Chondrocyte (in vitro differentiated cells): ENCODE data around the gene TMPRSS9. TPM values are rescaled to one million over a fixed set of nuclear protein-coding genes. Genes with fewer than 3 reads are reported as not detected.
"Not testable (repeated sequence)": the region's sequence is repeated elsewhere in the genome, so short reads cannot be mapped to it uniquely, and the experiment has no call there.

Source experiments
- DNase-seq: peaks from one replicate; pipeline ENCODE4 v3.0.0; 2021; ENCODE audit warnings: mixed read lengths, low spot score
- H3K27ac Mint-ChIP-seq: one replicate; pipeline ENCODE4 v1.8.0; 2021; ENCODE audit warnings: mild to moderate bottlenecking, moderate library complexity, mixed read lengths; ENCODE audit not compliant: unreplicated experiment
- H3K27me3 Mint-ChIP-seq: 2 replicates; pipeline ENCODE4 v1.8.0; 2021; ENCODE audit warnings: low read depth, mixed read lengths
- H3K36me3 Mint-ChIP-seq: 2 replicates; pipeline ENCODE4 v1.8.0; 2021; ENCODE audit warnings: low read depth, mixed read lengths
- H3K4me1 Mint-ChIP-seq: 2 replicates; pipeline ENCODE4 v1.8.0; 2021; ENCODE audit warnings: low read depth, mild to moderate bottlenecking, mixed read lengths
- H3K4me3 Mint-ChIP-seq: one replicate; pipeline ENCODE4 v1.8.0; 2021; ENCODE audit warnings: mild to moderate bottlenecking, moderate library complexity, mixed read lengths; ENCODE audit not compliant: unreplicated experiment
- H3K9me3 Mint-ChIP-seq: 2 replicates; pipeline ENCODE4 v1.8.0; 2021; ENCODE audit warnings: low read depth, mixed read lengths
- CTCF ChIP-seq: fragments of 200-600 bp; sonication (generic); IDR thresholded peaks from 2 replicates; pipeline ENCODE4 v1.5.0; 2021; ENCODE audit warnings: antibody characterized with exemption, mild to moderate bottlenecking, moderate library complexity
- total RNA-seq: library from RNA; stranded (reverse); gene quantifications from 3 replicates; pipeline ENCODE4 v1.2.1, GENCODE V29; 2021

Gene TMPRSS9
- total RNA-seq, 1 donor from 2014 or later: 0.15 TPM

GRCh38 chr19:2345076-2345475 is 15.0 kb upstream of the TMPRSS9 start:
- H3K36me3 Mint-ChIP-seq: peaks cover 2% of the 10 kb centered on the region
- no peak overlapping the region for H3K4me3 Mint-ChIP-seq
- no peaks in the 10 kb centered on the region for H3K27me3 Mint-ChIP-seq
- no peaks in the 10 kb centered on the region for H3K9me3 Mint-ChIP-seq
- no peak for TF ChIP-seq CTCF
- no peak for DNase-seq
- H3K27ac Mint-ChIP-seq: no peak overlapping the region
- no peaks in the 10 kb centered on the region for H3K4me1 Mint-ChIP-seq

- no peak overlapping the region for H3K27ac Mint-ChIP-seq
- H3K4me1 Mint-ChIP-seq: no peaks in the 10 kb centered on the region
- H3K36me3 Mint-ChIP-seq: peaks cover 2% of the 10 kb centered on the region
- no peak for TF ChIP-seq CTCF
- DNase-seq: no peak
- H3K27me3 Mint-ChIP-seq: no peaks in the 10 kb centered on the region
- H3K9me3 Mint-ChIP-seq: no peaks in the 10 kb centered on the region
- no peak overlapping the region for H3K4me3 Mint-ChIP-seq
Observed at GRCh38 chr19:2345794-2346663, 14.0 kb upstream of the TMPRSS9 start.

- H3K9me3 Mint-ChIP-seq: not testable (repeated sequence)
Observed at GRCh38 chr19:2349818-2350217, 10.2 kb upstream of the TMPRSS9 start.

GRCh38 chr19:2350656-2351055 is 9.4 kb upstream of the TMPRSS9 start:
- Mint-ChIP-seq H3K4me1 (no peaks in the 10 kb centered on the region), H3K27ac (no peak overlapping the region), H3K27me3 (no peaks in the 10 kb centered on the region), H3K9me3 (no peaks in the 10 kb centered on the region), H3K36me3 (no peaks in the 10 kb centered on the region), H3K4me3 (no peak overlapping the region)
- no peak for DNase-seq
- TF ChIP-seq CTCF: no peak

More at GRCh38 chr19:2349818-2350217, 10.2 kb upstream of the TMPRSS9 start:
- H3K36me3 Mint-ChIP-seq, DNase-seq, H3K4me1 Mint-ChIP-seq, H3K27me3 Mint-ChIP-seq, H3K27ac Mint-ChIP-seq, H3K4me3 Mint-ChIP-seq: not testable (repeated sequence)

GRCh38 chr19:2351591-2351990 is 8.5 kb upstream of the TMPRSS9 start:
- Mint-ChIP-seq H3K27ac (no peak overlapping the region), H3K4me1 (no peaks in the 10 kb centered on the region), H3K9me3 (no peaks in the 10 kb centered on the region), H3K36me3 (no peaks in the 10 kb centered on the region), H3K27me3 (no peaks in the 10 kb centered on the region), H3K4me3 (no peak overlapping the region)
- no peak for DNase-seq
- no peak for TF ChIP-seq CTCF

GRCh38 chr19:2352121-2352520 is 7.9 kb upstream of the TMPRSS9 start:
- peaks cover under 1% of the 10 kb centered on the region for H3K36me3 Mint-ChIP-seq
- no peak overlapping the region for H3K4me3 Mint-ChIP-seq
- H3K4me1 Mint-ChIP-seq: no peaks in the 10 kb centered on the region
- H3K27me3 Mint-ChIP-seq: no peaks in the 10 kb centered on the region
- no peak for DNase-seq
- no peak for TF ChIP-seq CTCF
- H3K27ac Mint-ChIP-seq: no peak overlapping the region
- H3K9me3 Mint-ChIP-seq: no peaks in the 10 kb centered on the region
